Amniotic epithelial cell (primary cell): ENCODE results near the gene CATSPER4.
A peak's percentile ranks its signal among the peaks of the same experiment; 100 is the strongest.

Source experiments
- DNase-seq: peaks from one replicate; pipeline ENCODE4 v3.0.0-alpha.2; 2010; ENCODE audit warnings: low read depth

Gene CATSPER4

DNA sequence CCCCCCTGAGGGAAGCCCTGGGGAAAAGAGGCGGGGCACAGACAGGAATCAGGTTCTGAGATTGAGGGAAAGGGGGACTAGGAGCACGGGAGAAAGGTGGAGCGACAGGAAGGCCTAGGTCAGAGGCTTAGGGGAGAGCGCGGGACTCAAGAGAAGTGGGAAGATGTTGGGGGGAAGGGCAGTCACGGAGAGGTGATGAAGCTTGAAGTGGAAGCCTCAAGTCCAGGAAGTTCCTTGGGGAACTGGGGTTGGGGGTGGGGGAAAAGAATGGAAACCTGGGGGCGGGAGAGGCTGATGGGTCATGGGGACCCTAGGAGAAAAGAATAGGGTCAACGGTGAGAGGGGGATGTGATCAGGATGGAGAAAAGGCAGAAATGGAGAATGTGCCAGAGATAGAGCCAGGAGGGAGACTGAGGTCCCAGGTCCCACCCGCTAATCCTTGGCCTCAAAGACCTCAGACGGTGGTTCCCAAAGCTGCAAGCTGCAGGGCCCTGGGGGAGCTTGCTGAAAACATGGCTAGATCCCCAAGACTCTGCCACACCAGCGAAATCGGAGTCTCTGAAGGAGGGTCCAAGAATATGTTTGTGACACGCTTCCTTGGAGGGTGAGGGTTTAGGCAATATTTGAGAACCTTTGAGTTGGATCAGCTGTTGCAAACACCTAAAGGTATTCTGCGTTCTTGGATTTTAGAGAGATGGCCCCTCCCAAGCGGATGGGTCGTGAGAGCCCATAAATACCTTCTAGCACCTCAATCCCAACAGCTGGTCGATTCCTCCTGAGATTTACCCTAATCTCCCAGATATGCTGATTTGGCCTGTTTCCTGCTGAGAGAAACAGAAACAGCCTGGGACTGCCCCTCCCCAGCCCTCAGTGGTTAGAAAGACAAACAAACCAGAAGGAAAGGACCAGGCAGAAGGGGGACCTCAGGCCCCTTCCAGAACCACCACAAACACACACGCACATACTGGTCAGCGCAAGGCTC is 25.2 kb upstream of the CATSPER4 start:
- DNase-seq, result no peak

GRCh38 chr1:26166719-26167281 is 23.6 kb upstream of the CATSPER4 start:
- DNase-seq, result no peak

DNA sequence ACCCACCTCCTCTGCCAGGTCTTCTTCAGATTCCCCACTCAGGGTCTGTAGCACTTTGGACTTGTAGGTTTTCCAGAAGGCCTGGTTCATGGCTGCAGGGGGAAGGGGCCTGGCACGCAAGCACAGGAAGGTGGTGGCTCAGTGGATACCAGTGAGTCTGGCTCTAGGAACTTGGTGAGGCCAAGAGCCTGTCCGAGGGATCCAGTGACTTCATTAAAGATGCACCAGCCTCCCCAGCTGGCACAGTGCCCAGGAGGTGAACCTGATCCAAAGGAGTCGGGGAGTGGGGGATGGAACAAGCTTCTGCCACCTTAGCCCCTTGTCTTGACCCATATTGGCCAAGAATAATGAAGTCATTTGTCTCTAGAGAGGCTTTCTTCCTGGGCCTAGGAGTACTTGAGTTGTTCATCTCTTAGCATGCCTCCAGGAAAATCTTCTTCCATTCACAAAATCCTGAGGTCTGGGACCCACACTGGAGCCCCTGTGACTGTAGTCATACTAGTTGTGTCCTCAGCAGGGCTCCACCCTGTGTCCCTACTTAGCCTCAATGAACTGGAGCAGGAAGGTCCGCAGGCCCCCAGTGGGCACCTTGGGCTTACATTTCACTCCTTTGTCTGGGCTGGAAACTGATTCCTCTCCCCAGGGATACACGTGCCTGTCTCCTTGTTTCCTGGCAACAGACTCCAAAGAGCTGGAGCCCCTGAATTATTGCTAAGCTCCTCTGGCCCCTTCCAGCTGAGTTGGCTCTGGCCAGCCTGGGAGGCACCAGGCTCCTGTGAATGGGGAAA is 21.8 kb upstream of the CATSPER4 start, which contains the start of gene C1orf232:
Gene C1orf232, minus strand, starts transcription at position 554 of the 788 bp plus-strand sequence. Its CDS starts 464 bp downstream, at position 90.
- no peak for DNase-seq

DNA sequence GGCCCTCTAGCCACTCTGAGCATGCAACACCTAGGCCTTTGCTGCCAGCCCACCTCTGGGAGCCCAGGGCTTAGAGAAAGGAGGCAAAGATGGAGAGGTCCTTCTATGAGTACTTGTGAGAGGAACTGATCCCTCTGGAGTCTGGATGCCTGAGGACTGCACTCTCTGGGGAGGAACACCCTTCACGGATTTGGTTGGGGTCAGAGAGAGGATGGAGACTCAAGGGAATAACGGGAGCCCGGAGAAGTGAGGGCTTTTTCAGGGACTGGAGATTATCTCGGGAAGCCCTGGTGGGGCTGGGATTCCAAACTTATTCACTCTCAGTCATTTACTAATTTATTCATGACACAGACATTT is 21.2 kb upstream of the CATSPER4 start:
- no peak for DNase-seq

DNA sequence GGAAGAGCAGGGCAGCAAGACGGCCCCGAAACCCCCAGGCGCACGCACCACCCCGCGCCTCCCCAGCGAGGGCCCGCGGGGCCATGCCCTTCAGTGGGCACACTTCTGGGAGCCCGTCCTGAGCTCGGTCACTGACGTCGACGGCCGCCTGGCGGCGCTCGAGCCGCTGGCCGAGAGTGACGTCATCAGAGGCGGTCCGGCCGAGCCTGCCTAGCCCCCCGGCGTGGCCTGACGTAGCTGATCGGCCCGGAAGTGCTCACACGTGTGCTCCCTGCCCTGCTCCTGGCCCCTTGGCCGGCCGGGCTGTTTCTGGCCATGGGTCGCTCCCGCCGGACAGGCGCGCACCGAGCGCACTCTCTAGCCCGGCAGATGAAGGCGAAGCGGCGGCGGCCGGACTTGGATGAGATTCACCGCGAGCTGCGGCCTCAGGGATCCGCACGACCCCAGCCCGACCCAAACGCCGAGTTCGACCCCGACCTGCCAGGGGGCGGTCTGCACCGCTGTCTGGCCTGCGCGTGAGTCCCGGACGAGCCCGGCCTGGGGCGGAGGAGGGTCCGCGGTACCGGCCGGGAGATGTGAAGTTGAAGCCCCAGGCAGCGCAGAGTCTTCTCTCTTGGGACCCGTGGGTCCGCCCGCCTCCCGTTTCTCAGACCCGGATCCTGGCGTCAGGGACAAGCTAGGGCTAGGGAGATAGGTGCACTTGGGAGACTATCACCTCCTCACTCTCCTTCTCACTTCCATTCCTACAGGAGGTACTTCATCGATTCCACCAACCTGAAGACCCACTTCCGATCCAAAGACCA is 20.5 kb upstream of the CATSPER4 start, which contains the start of gene ZNF593:
Gene ZNF593, plus strand, starts transcription at position 240 of the 803 bp plus-strand sequence. Its CDS starts 76 bp downstream, at position 316.
- DNase-seq, result peak; percentile 88

DNA sequence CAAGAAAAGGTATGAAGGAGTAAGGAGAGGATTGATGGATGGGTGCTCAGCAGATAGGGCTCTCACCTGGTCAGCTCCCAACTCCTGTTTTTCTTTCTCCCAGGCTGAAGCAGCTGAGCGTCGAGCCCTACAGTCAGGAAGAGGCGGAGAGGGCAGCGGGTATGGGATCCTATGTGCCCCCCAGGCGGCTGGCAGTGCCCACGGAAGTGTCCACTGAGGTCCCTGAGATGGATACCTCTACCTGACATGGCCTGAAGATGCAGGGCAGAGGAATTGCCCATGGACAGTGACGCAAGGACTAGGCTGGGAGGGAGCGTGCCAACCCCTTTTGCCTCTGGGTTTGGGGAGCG is 20.0 kb upstream of the CATSPER4 start:
- DNase-seq, result no peak

DNA sequence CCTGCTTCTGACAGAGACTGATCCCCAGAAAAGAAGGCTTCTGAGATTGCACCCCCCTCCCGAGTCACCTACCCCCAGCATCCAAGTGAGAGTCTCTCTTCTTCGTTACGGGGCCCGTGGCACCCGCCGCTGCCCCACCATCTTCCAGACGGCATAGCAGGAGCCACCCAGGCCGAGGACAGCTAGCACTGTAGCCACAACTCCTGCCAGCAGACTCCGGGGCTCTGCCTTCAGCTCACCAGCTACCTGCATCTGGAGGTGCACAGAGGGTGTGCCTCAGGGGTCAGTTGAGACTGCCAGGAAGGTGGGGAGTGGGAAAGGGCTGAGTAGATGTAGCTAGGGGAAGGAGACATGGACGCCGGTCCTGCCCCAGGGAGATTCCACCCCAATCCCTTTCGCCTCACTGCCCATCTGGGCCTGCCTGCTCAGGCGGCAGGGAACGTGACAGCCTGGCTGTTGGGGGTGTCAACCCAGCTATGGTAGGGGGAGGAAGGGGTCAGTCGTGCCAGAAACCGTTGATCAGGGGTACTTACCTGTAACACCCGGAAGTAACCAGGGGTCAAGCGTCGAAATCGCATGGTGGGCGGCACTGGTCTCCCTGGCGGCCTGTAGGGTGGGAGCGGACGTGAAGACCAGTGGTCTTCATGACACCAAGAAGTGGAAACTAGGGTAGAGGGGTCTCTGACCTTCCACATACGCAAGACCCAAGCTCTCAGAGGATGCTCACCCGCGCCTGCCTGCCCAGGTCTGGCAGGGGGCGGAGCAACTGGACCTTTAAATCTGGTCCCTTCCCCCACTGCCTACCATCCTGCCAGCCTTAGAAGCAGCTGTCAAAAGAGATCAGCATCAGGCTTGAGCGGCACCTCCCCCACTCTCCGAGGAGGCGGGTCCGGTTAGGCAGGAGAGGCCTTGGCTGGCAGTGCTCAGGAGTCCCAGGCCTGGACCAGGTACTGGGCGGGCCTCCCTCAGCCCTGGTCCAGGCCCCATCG is 19.0 kb upstream of the CATSPER4 start, which contains the start of gene ZNF593OS:
Gene ZNF593OS, minus strand, starts transcription at position 749 of the 989 bp plus-strand sequence. Its CDS starts 171 bp downstream, at position 578.
- DNase-seq, result no peak

- DNase-seq, result no peak
These were observed 15.1 kb upstream of the CATSPER4 start for GRCh38 chr1:26175346-26175745.

DNA sequence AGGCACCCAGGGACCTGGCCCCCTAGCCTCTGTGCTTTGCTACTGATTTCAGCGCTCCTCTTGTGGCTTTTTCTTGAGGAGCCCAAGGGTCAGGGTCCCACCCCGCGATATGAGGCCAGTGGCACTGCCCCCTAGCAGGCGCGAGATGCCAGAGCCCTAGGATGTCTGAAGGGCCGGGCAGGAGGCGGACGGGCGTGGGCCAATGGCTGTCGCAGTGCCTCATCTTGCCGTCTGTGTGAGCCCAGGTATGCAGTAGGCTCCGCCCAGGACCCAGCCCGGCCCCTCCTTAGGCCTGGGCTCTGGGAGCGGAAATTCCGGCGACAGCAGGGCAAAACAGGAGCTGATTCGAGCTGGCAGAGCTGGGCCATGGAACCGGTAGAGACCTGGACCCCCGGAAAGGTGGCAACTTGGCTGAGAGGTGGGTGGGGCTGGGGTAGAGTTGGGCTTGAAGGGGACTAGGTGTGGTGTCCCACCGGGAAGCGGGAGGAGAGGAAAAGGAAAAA is 13.2 kb upstream of the CATSPER4 start, which contains the start of gene CNKSR1:
Gene CNKSR1, plus strand, starts transcription at position 310 of the 503 bp plus-strand sequence. Its CDS starts 57 bp downstream, at position 367.
- DNase-seq, result no peak

DNA sequence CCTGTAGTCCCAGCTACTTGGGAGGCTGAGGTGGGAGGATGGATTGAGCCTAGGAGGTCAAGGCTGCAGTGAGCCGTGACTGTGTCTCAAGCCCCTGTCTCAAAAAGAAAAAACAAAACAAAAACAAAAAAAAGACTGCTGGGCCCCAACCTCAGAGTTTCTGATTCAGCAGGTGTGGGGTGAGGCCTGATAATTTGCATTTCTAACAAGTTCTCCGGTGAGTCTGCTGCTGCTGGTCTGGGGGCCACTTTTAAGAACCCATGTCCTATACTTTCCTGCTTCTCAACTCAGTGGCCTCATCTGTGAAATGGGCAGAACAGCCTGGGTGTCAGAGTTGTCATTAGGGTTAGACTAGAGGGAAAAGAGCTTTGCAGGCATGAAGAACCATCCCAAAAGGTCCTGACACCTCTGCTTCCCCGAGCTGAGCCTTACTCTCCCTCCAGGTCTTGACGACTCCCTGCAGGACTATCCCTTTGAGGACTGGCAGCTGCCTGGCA is 10.3 kb upstream of the CATSPER4 start:
- DNase-seq, result no peak

- peak; percentile 33 for DNase-seq
These were observed 8.6 kb upstream of the CATSPER4 start for GRCh38 chr1:26181586-26182382.

- DNase-seq, result no peak
These were observed 8.1 kb upstream of the CATSPER4 start for GRCh38 chr1:26182383-26182696.

GRCh38 chr1:26184086-26184485 is 6.3 kb upstream of the CATSPER4 start:
- DNase-seq, result no peak

DNA sequence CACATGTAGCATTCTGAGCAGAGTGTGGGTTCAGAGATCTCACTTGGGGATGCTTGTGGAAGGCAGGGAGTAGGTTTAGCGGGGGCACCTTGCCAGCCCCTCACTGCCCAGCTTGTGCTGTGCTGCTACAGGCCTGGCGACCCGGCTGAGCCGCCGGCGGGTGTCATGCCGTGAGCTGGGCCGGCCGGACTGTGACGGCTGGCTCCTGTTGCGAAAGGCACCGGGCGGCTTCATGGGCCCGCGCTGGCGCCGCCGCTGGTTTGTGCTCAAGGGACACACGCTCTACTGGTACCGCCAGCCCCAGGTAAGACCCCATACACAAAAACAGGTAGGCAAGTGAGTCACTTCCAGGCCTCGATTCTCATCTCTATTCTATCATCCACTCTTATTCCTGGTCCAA is 5.5 kb upstream of the CATSPER4 start:
- no peak for DNase-seq

DNA sequence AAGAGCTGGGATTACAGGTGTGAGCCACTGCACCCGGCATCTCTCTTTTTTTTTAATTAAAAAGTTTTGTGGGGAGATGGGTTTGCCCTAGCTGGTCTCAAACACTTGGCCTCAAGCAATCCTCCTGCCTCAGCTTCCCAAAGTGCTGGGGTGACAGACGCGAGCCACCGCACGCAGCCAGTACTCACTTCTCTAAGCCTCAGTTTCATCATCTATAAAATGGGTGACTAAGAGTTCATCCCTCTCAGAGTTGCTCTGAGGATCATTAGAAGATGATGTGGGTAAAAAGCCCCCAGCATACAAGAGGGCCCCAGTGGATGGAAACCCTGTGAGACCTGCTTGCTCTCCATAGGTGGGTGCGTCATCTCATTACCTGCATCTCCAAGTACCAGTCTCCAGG is 2.5 kb upstream of the CATSPER4 start:
- no peak for DNase-seq

DNA sequence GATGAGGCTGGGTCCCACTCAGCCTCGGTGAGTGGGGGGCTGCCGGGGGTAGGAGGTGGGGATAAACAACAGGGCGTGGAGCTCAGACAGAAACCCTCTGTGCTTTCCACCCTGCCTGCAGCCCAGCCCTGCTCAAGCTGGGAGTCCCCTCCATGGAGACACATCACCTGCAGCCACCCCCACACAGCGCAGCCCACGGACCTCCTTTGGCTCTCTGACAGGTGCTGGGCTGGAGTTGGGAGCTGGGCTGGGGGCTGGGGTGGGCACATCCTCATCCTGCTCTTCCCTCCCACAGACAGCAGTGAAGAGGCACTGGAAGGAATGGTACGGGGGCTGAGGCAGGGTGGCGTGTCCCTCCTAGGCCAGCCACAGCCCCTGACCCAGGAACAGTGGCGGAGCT is 1.9 kb upstream of the CATSPER4 start:
- DNase-seq, result no peak

- DNase-seq, result no peak
These were observed 1.1 kb upstream of the CATSPER4 start for GRCh38 chr1:26189331-26189730.

DNA sequence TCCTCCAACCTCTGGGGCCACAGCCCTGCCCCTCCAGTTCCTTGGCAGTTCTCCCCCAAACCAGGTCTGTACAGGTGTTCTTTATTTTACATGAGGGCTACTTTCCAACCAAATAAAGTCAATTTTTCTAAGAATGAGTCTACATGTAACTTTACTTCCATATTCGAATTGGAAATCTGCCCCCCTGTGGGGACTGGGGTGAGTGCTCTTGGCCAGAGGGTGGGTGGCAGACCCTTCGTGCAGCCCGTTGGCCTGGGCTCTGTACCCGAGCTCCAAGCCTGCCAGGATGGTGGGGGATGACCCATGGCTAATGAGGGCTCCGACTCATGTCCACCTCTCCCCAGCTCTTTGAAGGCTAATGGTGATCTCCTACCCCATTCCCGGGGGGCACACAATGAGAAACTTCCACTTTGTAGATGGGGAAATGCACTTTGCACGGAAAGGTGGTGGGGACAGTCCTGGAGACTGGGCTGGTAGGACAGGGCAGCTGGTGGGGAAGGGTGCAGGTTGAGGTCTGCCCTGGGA is 589 bp upstream of the CATSPER4 start:
- DNase-seq, result no peak

- DNase-seq, result no peak
These were observed 1.3 kb downstream of the CATSPER4 start for GRCh38 chr1:26191739-26192138.
